Astrocyte (in vitro differentiated cells and primary cell): ENCODE results near the gene ATRIP. TPM values are rescaled to one million over a fixed set of nuclear protein-coding genes. Genes with fewer than 3 reads are reported as not detected.

ENCODE experiments used
- DNase-seq: peaks from one replicate; pipeline ENCODE4 v3.0.0-alpha.2; 2010; ENCODE audit warnings: low read depth
- FAIRE-seq: peaks from 2 replicates; lab custom pipeline; 2011; peaks lifted over from hg19 to GRCh38; lab: Jason Lieb, UNC
- H2AFZ ChIP-seq: 2 replicates; pipeline ENCODE4 v1.6.0; 2012; ENCODE audit warnings: low read depth, low read length, inconsistent platforms
- H3K27ac ChIP-seq: 2 replicates; pipeline ENCODE4 v1.5.1; 2011; ENCODE audit warnings: low read depth, low read length, inconsistent platforms
- H3K27me3 ChIP-seq: 2 replicates; pipeline ENCODE4 v1.6.0; 2011; ENCODE audit warnings: low read length, inconsistent platforms; ENCODE audit not compliant: insufficient read depth
- H3K36me3 ChIP-seq: 2 replicates; pipeline ENCODE4 v1.5.1; 2011; ENCODE audit warnings: low read length, inconsistent platforms; ENCODE audit not compliant: insufficient read depth
- H3K4me1 ChIP-seq: 2 replicates; pipeline ENCODE4 v1.5.1; 2011; ENCODE audit warnings: low read length, inconsistent platforms; ENCODE audit not compliant: insufficient read depth
- H3K4me2 ChIP-seq: 2 replicates; pipeline ENCODE4 v1.6.0; 2012; ENCODE audit warnings: low read length, inconsistent platforms
- H3K4me3 ChIP-seq: 2 replicates; pipeline ENCODE4 v1.5.1; 2011; ENCODE audit warnings: low read depth, mild to moderate bottlenecking, low read length, inconsistent platforms; ENCODE audit not compliant: insufficient read depth
- H3K79me2 ChIP-seq: 2 replicates; pipeline ENCODE4 v1.6.0; 2012; ENCODE audit warnings: mild to moderate bottlenecking, low read length, inconsistent platforms; ENCODE audit not compliant: insufficient read depth
- H3K9ac ChIP-seq: 2 replicates; pipeline ENCODE4 v1.6.0; 2012; ENCODE audit warnings: mild to moderate bottlenecking, low read length, inconsistent platforms
- H3K9me3 ChIP-seq: 2 replicates; pipeline ENCODE4 v1.5.1; 2012; ENCODE audit warnings: low read depth, mild to moderate bottlenecking, low read length, inconsistent platforms; ENCODE audit not compliant: insufficient read depth
- H4K20me1 ChIP-seq: 2 replicates; pipeline ENCODE4 v1.6.0; 2012; ENCODE audit warnings: low read length, inconsistent platforms; ENCODE audit not compliant: insufficient read depth
- H3K27ac Mint-ChIP-seq: one replicate; pipeline ENCODE4 v1.8.0; 2021; ENCODE audit warnings: mild to moderate bottlenecking, mixed read lengths; ENCODE audit not compliant: unreplicated experiment
- H3K27me3 Mint-ChIP-seq: one replicate; pipeline ENCODE4 v1.8.0; 2021; ENCODE audit warnings: low read depth, mixed read lengths; ENCODE audit not compliant: unreplicated experiment
- H3K36me3 Mint-ChIP-seq: one replicate; pipeline ENCODE4 v1.8.0; 2021; ENCODE audit warnings: low read depth, mixed read lengths; ENCODE audit not compliant: unreplicated experiment
- H3K4me1 Mint-ChIP-seq: one replicate; pipeline ENCODE4 v1.8.0; 2021; ENCODE audit warnings: low read depth, mixed read lengths; ENCODE audit not compliant: unreplicated experiment
- H3K4me3 Mint-ChIP-seq: one replicate; pipeline ENCODE4 v1.8.0; 2021; ENCODE audit warnings: mild to moderate bottlenecking, moderate library complexity, mixed read lengths; ENCODE audit not compliant: unreplicated experiment
- H3K9me3 Mint-ChIP-seq: one replicate; pipeline ENCODE4 v1.8.0; 2021; ENCODE audit warnings: mild to moderate bottlenecking, mixed read lengths; ENCODE audit not compliant: unreplicated experiment
- CTCF ChIP-seq: IDR thresholded peaks from 2 replicates; pipeline ENCODE4 v1.5.1; 2011; ENCODE audit warnings: low read depth, mild to moderate bottlenecking, inconsistent platforms, low read length, moderate library complexity; ENCODE audit not compliant: insufficient read depth
- EZH2 ChIP-seq: IDR thresholded peaks from 2 replicates; pipeline ENCODE4 v1.6.1; 2012; ENCODE audit warnings: mild to moderate bottlenecking, low read length, inconsistent platforms; ENCODE audit not compliant: insufficient read depth
- total RNA-seq: library from RNA; stranded (reverse); gene quantifications from 2 replicates; pipeline ENCODE4 v1.2.1, GENCODE V29; 2021

Gene ATRIP
- total RNA-seq, 1 donor from 2014 or later = 6.2 TPM

GRCh38 chr3:48414376-48415250, 31.9 kb upstream of the ATRIP start:
- H3K36me3 ChIP-seq = no peaks in the 10 kb centered on the region
- no peaks in the 10 kb centered on the region for H3K27me3 Mint-ChIP-seq
- H3K4me3 ChIP-seq = no peak overlapping the region
- peaks cover 18% of the 10 kb centered on the region for H3K36me3 Mint-ChIP-seq
- peaks cover 29% of the 10 kb centered on the region for H4K20me1 ChIP-seq
- no peak overlapping the region for H3K4me3 Mint-ChIP-seq
- no peak overlapping the region for H3K27ac Mint-ChIP-seq
- no peak overlapping the region for H2AFZ ChIP-seq
- FAIRE-seq = no peak
- no peaks in the 10 kb centered on the region for H3K9me3 ChIP-seq
- H3K4me2 ChIP-seq = no peak overlapping the region
- H3K27me3 ChIP-seq = no peaks in the 10 kb centered on the region
- no peak overlapping the region for H3K9ac ChIP-seq
- no peak overlapping the region for H3K27ac ChIP-seq
- no peaks in the 10 kb centered on the region for H3K4me1 Mint-ChIP-seq
- no peaks in the 10 kb centered on the region for H3K4me1 ChIP-seq
- no peak for DNase-seq
- no peak for TF ChIP-seq CTCF
- no peak for TF ChIP-seq EZH2
- H3K9me3 Mint-ChIP-seq = no peaks in the 10 kb centered on the region
- no peaks in the 10 kb centered on the region for H3K79me2 ChIP-seq

- H3K4me3 ChIP-seq = no peak overlapping the region
- H3K79me2 ChIP-seq = no peaks in the 10 kb centered on the region
- no peaks in the 10 kb centered on the region for H3K36me3 ChIP-seq
- Mint-ChIP-seq H3K9me3 (no peaks in the 10 kb centered on the region), H3K27ac (no peak overlapping the region), H3K4me3 (no peak overlapping the region), H3K27me3 (no peaks in the 10 kb centered on the region), H3K4me1 (no peaks in the 10 kb centered on the region), H3K36me3 (peaks cover 19% of the 10 kb centered on the region)
- no peaks in the 10 kb centered on the region for H3K27me3 ChIP-seq
- FAIRE-seq = no peak
- no peaks in the 10 kb centered on the region for H3K9me3 ChIP-seq
- TF ChIP-seq EZH2 (no peak), CTCF (no peak)
- H3K27ac ChIP-seq = no peak overlapping the region
- no peak for DNase-seq
- H3K9ac ChIP-seq = no peak overlapping the region
- no peaks in the 10 kb centered on the region for H3K4me1 ChIP-seq
- H4K20me1 ChIP-seq = peaks cover 28% of the 10 kb centered on the region
- no peak overlapping the region for H3K4me2 ChIP-seq
- no peak overlapping the region for H2AFZ ChIP-seq
Observed at GRCh38 chr3:48415251-48415953, 31.1 kb upstream of the ATRIP start.
